Body of pancreas (tissue), 4 donors: ENCODE results near the gene TNIK.

Experiments used
- POLR2A ChIP-seq, 3 donors: fragments of 450-650 bp; IDR thresholded peaks; one replicate each; pipeline ENCODE4 v1.6.1; 2016; ENCODE audit warnings: antibody characterized with exemption in 3 of 3, mild to moderate bottlenecking in 2 of 3
- TF ChIP-seq, protein P1 (sequence below), 7 experiments: fragments of 450-650 bp in 4 of 7; fragments of 200-600 bp in 3 of 7; sonication (generic) in 3 of 7; IDR thresholded peaks; one replicate each; pipeline ENCODE4 v1.5.1; 2016 to 2019; ENCODE audit warnings: antibody characterized with exemption in 7 of 7

DNA sequence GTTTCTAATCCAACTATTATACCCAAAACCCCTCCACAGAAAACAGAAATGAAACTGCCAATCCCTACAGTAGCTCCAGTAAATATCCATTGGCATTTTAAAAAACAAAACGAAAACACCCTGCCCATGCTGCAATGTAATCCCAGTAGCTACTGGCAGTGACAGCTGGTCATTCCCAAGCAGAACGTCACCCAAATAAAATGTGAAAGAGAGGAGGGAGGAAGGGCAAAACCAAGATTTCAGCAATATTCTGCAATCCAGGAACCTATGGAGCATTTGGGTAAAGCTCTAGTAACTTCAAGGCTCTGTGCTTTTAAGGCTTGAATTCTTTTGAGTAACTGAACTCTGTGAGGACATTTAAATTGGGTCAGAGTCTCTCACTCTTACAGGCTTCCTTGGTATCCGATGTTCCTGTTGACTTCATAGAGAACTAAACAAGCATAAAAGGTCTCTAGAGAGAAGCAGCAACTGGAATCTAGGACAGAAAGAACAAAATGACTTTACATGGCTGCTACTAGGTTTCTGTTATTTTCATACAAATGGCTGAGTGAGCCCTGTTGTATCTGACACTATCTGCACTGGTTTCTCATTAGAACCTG is 136.2 kb downstream of the TNIK start:
- peak in 2 of 3 donors; percentile 19 to 36 for TF ChIP-seq POLR2A (IDR thresholded peaks at IDR 0.05)
- TF ChIP-seq, protein P1, sequence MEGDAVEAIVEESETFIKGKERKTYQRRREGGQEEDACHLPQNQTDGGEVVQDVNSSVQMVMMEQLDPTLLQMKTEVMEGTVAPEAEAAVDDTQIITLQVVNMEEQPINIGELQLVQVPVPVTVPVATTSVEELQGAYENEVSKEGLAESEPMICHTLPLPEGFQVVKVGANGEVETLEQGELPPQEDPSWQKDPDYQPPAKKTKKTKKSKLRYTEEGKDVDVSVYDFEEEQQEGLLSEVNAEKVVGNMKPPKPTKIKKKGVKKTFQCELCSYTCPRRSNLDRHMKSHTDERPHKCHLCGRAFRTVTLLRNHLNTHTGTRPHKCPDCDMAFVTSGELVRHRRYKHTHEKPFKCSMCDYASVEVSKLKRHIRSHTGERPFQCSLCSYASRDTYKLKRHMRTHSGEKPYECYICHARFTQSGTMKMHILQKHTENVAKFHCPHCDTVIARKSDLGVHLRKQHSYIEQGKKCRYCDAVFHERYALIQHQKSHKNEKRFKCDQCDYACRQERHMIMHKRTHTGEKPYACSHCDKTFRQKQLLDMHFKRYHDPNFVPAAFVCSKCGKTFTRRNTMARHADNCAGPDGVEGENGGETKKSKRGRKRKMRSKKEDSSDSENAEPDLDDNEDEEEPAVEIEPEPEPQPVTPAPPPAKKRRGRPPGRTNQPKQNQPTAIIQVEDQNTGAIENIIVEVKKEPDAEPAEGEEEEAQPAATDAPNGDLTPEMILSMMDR (IDR thresholded peaks at IDR 0.05) = no peak
